Endothelial cell of umbilical vein (primary cell): ENCODE data around the gene RNPEPL1. TPM values are rescaled to one million over a fixed set of nuclear protein-coding genes. Genes with fewer than 3 reads are reported as not detected.

ENCODE experiments used
- BruUV-seq: library from RNA; stranded (reverse); fragments of 400-500 nt; replicated peaks from 2 replicates; lab custom pipeline; 2021; lab: Mats Ljungman, UMichigan
- CTCF ChIA-PET: fragments of 300-600, 350-600 bp; sonication (Branson Sonifier 250); formaldehyde crosslinking; loops from one replicate; lab custom pipeline; 2021; ENCODE audit warnings: antibody characterized with exemption, inconsistent platforms; lab: Charles Lee
- POLR2A ChIA-PET: fragments of 300-600, 350-600 bp; sonication (Branson Sonifier 250); formaldehyde crosslinking; loops from one replicate; lab custom pipeline; 2021; ENCODE audit warnings: antibody characterized with exemption, inconsistent platforms; lab: Charles Lee
- DNase-seq: peaks from one replicate; pipeline ENCODE4 v3.0.0-alpha.2; 2011; ENCODE audit warnings: low read depth, low spot score
- FAIRE-seq: peaks from 2 replicates; lab custom pipeline; 2011; peaks lifted over from hg19 to GRCh38; lab: Jason Lieb, UNC
- H2AFZ ChIP-seq: 2 replicates; pipeline ENCODE4 v1.6.0; 2012; ENCODE audit warnings: low read depth, low read length, control low read depth, inconsistent platforms
- H3K27ac ChIP-seq: 2 replicates; pipeline ENCODE4 v1.5.1; 2011; ENCODE audit warnings: low read depth, mild to moderate bottlenecking, control low read depth, low read length, moderate library complexity; ENCODE audit not compliant: insufficient read depth
- H3K27me3 ChIP-seq, 2 experiments: 2 replicates each; pipeline versions ENCODE4 v1.6.0 to v1.6.1; 2011; ENCODE audit warnings: low read length in 2 of 2, mixed read lengths in 1 of 2; ENCODE audit not compliant: control insufficient read depth in 2 of 2, insufficient read depth in 2 of 2
- H3K36me3 ChIP-seq, 2 experiments: 2 replicates in 1 of 2; 3 replicates in 1 of 2; pipeline ENCODE4 v1.5.1; 2011; ENCODE audit warnings: low read length in 2 of 2, mild to moderate bottlenecking in 1 of 2, moderate library complexity in 1 of 2; ENCODE audit not compliant: control insufficient read depth in 2 of 2, insufficient read depth in 2 of 2; ENCODE audit errors: extremely low read depth in 1 of 2
- H3K4me1 ChIP-seq: 3 replicates; pipeline ENCODE4 v1.5.1; 2011; ENCODE audit warnings: mild to moderate bottlenecking, low read length; ENCODE audit not compliant: control insufficient read depth, insufficient read depth; ENCODE audit errors: extremely low read depth
- H3K4me2 ChIP-seq: 2 replicates; pipeline ENCODE4 v1.6.1; 2011; ENCODE audit warnings: low read length, control low read depth, mixed read lengths; ENCODE audit not compliant: insufficient read depth
- H3K4me3 ChIP-seq, 3 experiments: fragments of 200-600 bp in 1 of 3; sonication (generic), shearing (Covaris generic) in 1 of 3; replicated peaks in 1 of 3; 2 replicates each; pipeline ENCODE4 v1.5.1; 2011 to 2016; ENCODE audit warnings: control low read depth in 3 of 3, low read length in 3 of 3, mild to moderate bottlenecking in 2 of 3, inconsistent platforms in 1 of 3, low read depth in 1 of 3, moderate library complexity in 1 of 3; ENCODE audit not compliant: insufficient read depth in 1 of 3
- H3K79me2 ChIP-seq: 2 replicates; pipeline ENCODE4 v1.6.0; 2012; ENCODE audit warnings: low read length, inconsistent platforms; ENCODE audit not compliant: control insufficient read depth, insufficient read depth
- H3K9ac ChIP-seq: replicated peaks from 2 replicates; pipeline ENCODE3; 2011; ENCODE audit warnings: low read length, control low read depth; ENCODE audit not compliant: insufficient read depth; ENCODE audit errors: extremely low read depth
- H3K9me1 ChIP-seq: replicated peaks from 3 replicates; pipeline ENCODE4 v1.6.0; 2011; ENCODE audit warnings: mild to moderate bottlenecking, low read length; ENCODE audit not compliant: control insufficient read depth, insufficient read depth; ENCODE audit errors: extremely low read depth
- H3K9me3 ChIP-seq: replicated peaks from 2 replicates; pipeline ENCODE4 v1.5.1; 2012; ENCODE audit warnings: low read length, inconsistent platforms; ENCODE audit not compliant: control insufficient read depth, insufficient read depth
- H4K20me1 ChIP-seq: replicated peaks from 2 replicates; pipeline ENCODE3; 2011; ENCODE audit warnings: mild to moderate bottlenecking, low read length; ENCODE audit not compliant: control insufficient read depth, insufficient read depth; ENCODE audit errors: extremely low read depth
- CTCF ChIP-seq, 2 donors: IDR thresholded peaks; 1 replicate in 1 of 2; 2 replicates in 1 of 2; pipeline ENCODE4 v1.5.1; 2011; ENCODE audit warnings: low read length in 2 of 2, mild to moderate bottlenecking in 2 of 2, moderate library complexity in 2 of 2, control low read depth in 1 of 2, inconsistent platforms in 1 of 2, low read depth in 1 of 2; ENCODE audit not compliant: insufficient read depth in 1 of 2; ENCODE audit errors: extremely low read depth in 1 of 2
- EZH2 ChIP-seq: IDR thresholded peaks from 2 replicates; pipeline ENCODE4 v1.6.1; 2012; ENCODE audit warnings: borderline replicate concordance, low read depth, mild to moderate bottlenecking, moderate library complexity, low read length, inconsistent platforms; ENCODE audit not compliant: severe bottlenecking
- GATA2 ChIP-seq: IDR thresholded peaks from 2 replicates; pipeline ENCODE4 v1.7.0; 2011; ENCODE audit warnings: low read depth, mild to moderate bottlenecking, moderate library complexity, mixed read lengths, low read length; ENCODE audit not compliant: insufficient read length, insufficient read depth
- JUN ChIP-seq: IDR thresholded peaks from 2 replicates; pipeline ENCODE4 v1.6.1; 2011; ENCODE audit warnings: borderline replicate concordance, low read depth; ENCODE audit not compliant: insufficient read length, insufficient read depth
- MYC ChIP-seq: IDR thresholded peaks from one replicate; pipeline ENCODE4 v1.6.1; 2011; ENCODE audit warnings: mild to moderate bottlenecking, low read depth, low read length
- dilution Hi-C: fragments of 300-500 bp; cut with MboI; formaldehyde crosslinking; loops from one replicate; pipeline ENCODE4 v1.15.0; 2019; ENCODE audit warnings: low sequenced_read_pairs; ENCODE audit not compliant: extremely low pct_ligation_motif_present
- intact Hi-C: fragments of 100-400 bp; cut with micrococcal nuclease; formaldehyde crosslinking; loops from one replicate; pipeline ENCODE4 v1.10.0; 2022
- polyA plus RNA-seq, 4 experiments: library from polyadenylated mRNA; depleted of rRNA in 3 of 4; stranded (reverse) in 3 of 4; unstranded in 1 of 4; fragments of >200 nt; gene quantifications; 2 replicates each; pipeline versions ENCODE4 v1.2.1 to v1.2.3, GENCODE V29; 2011 to 2012; ENCODE audit warnings: missing spikeins in 1 of 4
- total RNA-seq: library from RNA; stranded (reverse); gene quantifications from 2 replicates; pipeline ENCODE4 v1.2.3, GENCODE V29; 2021

The RNPEPL1 gene
- total and polyA plus RNA-seq, 2 donors (not counting 3 experiments of a cell fraction or from before 2014, with no cell fraction given): 35.8 to 67.1 TPM

- Histone ChIP-seq H3K4me1 (peaks cover 2% of the 10 kb centered on the region), H3K4me2 (no peak overlapping the region), H3K9ac (no peak overlapping the region), H3K4me3 (no peak overlapping the region), H2AFZ (no peak overlapping the region), H3K9me3 (no peaks in the 10 kb centered on the region), H4K20me1 (no peaks in the 10 kb centered on the region), H3K9me1 (no peaks in the 10 kb centered on the region), H3K79me2 (no peaks in the 10 kb centered on the region), H3K27me3 (no peaks in the 10 kb centered on the region), H3K27ac (no peak overlapping the region), H3K36me3 (peaks cover 0 to 5% of the 10 kb centered on the region in 2 experiments)
- DNase-seq (no peak), FAIRE-seq (no peak)
- no TSS peak for BruUV-seq
- POLR2A ChIA-PET: interaction anchor here (0.7 kb wide), 1 partner anchor 37 kb away, joined by 7 read pairs; no protein-coding TSS in a partner anchor
- intact Hi-C loops (loop anchor here (5.0 kb wide), 1 partner anchor 309 kb away; no protein-coding TSS in a partner anchor), dilution Hi-C loops (no loop called here)
- no peak for TF ChIP-seq CTCF (IDR thresholded peaks at IDR 0.05; ENCODE audit: extremely low read depth in 1 of 2, insufficient read depth in 1 of 2, low read depth in 1 of 2, low read length in 2 of 2)
- TF ChIP-seq GATA2: no peak
- no peak for TF ChIP-seq JUN
- TF ChIP-seq MYC: no peak
- no peak for TF ChIP-seq EZH2
- CTCF ChIA-PET: interaction anchor here (1.3 to 1.6 kb wide), 2 partner anchors 17 to 89 kb away, joined by 4 to 10 read pairs; partner anchors contain the start of gene CAPN10
These were observed 35.0 kb downstream of the RNPEPL1 start for GRCh38 chr2:240603081-240603835.
